PFSK-1 (cell line): Measurements from ENCODE around the gene WFS1.

Experiments used
- FOXP2 ChIP-seq: optimal IDR thresholded peaks from 2 replicates; pipeline ENCODE3; 2011; ENCODE audit warnings: borderline replicate concordance, control low read depth, inconsistent platforms; ENCODE audit not compliant: insufficient read depth; ENCODE audit errors: extremely low read length, extremely low read depth
- POLR2AphosphoS5 ChIP-seq: IDR thresholded peaks from 2 replicates; pipeline ENCODE4 v1.6.1; 2012; ENCODE audit warnings: low read depth, mild to moderate bottlenecking, control low read depth, low read length, moderate library complexity
- SIN3A ChIP-seq: IDR thresholded peaks from 2 replicates; pipeline ENCODE4 v1.6.1; 2012; ENCODE audit warnings: mild to moderate bottlenecking, low read length, moderate library complexity, borderline replicate concordance; ENCODE audit not compliant: insufficient read depth
- TAF1 ChIP-seq: IDR thresholded peaks from 2 replicates; pipeline ENCODE4 v1.6.1; 2012; ENCODE audit warnings: low read length, control low read depth, borderline replicate concordance; ENCODE audit not compliant: insufficient read depth
- TF ChIP-seq, protein P1 (sequence below), 2 experiments: IDR thresholded peaks; 2 replicates each; pipeline versions ENCODE4 v1.6.1 to v1.8.0; 2011 to 2012; ENCODE audit warnings: low read depth in 2 of 2, low read length in 2 of 2, control low read depth in 1 of 2, inconsistent platforms in 1 of 2, mild to moderate bottlenecking in 1 of 2, moderate library complexity in 1 of 2; ENCODE audit not compliant: insufficient read depth in 1 of 2

The WFS1 gene

DNA sequence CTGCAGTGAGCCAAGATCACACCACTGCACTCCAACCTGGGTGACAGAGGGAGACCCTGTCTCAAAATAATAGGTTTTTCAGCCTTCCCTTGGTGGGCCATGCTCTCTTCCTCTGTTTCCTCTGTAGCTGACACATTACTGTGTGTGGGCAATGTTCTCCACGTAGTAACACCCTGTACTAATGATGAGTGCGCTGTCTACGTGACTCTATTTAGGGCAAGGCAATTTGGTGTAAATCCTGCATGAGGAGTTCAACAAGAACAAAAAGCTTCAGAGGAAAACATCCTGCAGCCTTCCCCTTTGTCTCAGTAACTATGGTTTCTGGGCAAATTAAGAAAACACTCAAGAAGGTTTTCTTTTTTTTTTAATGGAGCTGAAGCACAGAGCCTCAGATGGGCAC lies 44.9 kb upstream of the WFS1 start:
- TF ChIP-seq TAF1 (no peak), FOXP2 (no peak), POLR2AphosphoS5 (no peak), SIN3A (no peak)
- TF ChIP-seq, protein P1, sequence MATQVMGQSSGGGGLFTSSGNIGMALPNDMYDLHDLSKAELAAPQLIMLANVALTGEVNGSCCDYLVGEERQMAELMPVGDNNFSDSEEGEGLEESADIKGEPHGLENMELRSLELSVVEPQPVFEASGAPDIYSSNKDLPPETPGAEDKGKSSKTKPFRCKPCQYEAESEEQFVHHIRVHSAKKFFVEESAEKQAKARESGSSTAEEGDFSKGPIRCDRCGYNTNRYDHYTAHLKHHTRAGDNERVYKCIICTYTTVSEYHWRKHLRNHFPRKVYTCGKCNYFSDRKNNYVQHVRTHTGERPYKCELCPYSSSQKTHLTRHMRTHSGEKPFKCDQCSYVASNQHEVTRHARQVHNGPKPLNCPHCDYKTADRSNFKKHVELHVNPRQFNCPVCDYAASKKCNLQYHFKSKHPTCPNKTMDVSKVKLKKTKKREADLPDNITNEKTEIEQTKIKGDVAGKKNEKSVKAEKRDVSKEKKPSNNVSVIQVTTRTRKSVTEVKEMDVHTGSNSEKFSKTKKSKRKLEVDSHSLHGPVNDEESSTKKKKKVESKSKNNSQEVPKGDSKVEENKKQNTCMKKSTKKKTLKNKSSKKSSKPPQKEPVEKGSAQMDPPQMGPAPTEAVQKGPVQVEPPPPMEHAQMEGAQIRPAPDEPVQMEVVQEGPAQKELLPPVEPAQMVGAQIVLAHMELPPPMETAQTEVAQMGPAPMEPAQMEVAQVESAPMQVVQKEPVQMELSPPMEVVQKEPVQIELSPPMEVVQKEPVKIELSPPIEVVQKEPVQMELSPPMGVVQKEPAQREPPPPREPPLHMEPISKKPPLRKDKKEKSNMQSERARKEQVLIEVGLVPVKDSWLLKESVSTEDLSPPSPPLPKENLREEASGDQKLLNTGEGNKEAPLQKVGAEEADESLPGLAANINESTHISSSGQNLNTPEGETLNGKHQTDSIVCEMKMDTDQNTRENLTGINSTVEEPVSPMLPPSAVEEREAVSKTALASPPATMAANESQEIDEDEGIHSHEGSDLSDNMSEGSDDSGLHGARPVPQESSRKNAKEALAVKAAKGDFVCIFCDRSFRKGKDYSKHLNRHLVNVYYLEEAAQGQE (IDR thresholded peaks at IDR 0.05; ENCODE audit: insufficient read depth in 1 of 2, low read depth in 2 of 2, low read length in 2 of 2): no peak

DNA sequence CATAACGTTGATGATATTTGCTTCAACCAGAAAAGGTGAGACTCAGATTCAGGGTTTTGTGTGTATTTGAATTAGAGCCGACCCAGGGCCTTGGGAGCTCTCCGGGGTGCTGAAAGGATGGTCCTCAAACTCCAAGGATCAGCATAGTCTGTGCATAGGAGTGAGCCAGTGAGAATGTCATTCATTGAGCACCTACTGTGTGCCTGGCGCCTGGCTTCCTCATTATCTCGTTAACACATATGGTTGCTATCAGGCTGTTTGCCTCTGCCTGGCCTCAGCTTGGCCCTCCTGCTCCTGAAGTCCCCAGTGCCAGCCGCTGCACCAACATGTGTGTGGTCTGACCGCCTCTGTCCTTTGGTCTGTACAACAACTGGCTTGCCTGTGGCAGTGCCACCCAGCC lies 44.2 kb upstream of the WFS1 start:
- TF ChIP-seq, protein P1 (IDR thresholded peaks at IDR 0.05; ENCODE audit: insufficient read depth in 1 of 2, low read depth in 2 of 2, low read length in 2 of 2): peak; percentile 78 to 95
- no peak for TF ChIP-seq SIN3A

DNA sequence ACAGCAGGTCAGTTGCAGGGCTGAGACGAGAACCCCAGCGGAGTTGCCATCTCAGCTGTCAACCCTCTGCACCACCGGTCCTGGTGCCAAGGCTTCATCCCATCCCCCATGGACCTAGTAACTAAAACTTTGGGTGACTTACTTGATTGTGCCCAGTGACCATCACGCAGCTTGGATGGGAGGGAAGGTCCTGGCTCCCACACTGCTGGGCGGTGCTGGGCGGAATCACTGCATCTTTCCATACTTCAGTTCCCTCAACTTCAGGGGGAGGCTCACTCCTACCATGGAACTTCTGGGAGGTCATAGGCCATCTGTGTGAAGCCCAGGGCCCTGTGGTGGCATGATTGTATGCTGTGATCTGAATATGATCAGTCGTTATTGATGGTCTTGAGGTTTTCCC lies 43.1 kb upstream of the WFS1 start:
- TF ChIP-seq, protein P1 (IDR thresholded peaks at IDR 0.05; ENCODE audit: insufficient read depth in 1 of 2, low read depth in 2 of 2, low read length in 2 of 2): no peak
- TF ChIP-seq SIN3A (no peak), TAF1 (no peak), FOXP2 (no peak), POLR2AphosphoS5 (no peak)

DNA sequence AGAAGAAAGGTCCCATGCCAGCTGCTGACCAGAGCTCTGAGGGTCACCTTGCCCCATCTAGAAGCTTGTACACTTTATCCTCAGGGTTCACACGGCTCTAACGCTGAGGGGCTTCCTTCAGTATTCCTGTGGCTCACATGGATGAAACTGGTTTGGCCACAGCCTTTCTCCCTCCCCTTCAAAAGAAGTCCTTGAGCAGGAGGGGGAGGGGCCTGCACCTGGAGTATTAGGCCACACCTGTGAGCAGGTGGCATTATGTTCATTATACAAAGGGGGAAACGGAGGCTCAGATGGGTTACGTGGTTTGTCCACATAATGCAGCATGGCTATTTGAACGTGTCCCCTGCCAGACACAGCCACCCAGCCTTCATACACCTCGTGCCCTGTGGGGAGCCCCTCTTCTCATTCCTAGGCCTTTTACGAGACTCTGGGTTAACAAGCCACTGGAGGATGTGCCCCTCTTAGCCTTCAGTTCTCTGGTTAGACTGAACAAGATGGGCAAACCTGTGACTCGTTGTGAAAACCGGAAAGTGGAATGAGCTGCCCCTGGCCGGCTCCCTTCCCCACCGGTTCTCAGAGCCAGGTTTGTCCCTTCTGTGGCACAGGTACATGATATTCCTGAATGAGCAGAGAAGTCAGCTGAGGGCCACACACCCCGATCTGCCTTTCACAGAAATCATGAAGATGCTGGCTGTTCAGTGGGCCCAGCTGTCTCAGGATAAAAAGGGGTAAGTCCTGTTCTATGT lies 42.1 kb upstream of the WFS1 start:
- TF ChIP-seq, protein P1 (IDR thresholded peaks at IDR 0.05; ENCODE audit: insufficient read depth in 1 of 2, low read depth in 2 of 2, low read length in 2 of 2): no peak
- TF ChIP-seq FOXP2 (no peak), TAF1 (no peak), SIN3A (no peak), POLR2AphosphoS5 (no peak)
